ENCODE results near the gene PACS2.
"Not testable (repeated sequence)": the region's sequence is repeated elsewhere in the genome, so short reads cannot be mapped to it uniquely, and the experiment has no call there.

The PACS2 gene

DNA sequence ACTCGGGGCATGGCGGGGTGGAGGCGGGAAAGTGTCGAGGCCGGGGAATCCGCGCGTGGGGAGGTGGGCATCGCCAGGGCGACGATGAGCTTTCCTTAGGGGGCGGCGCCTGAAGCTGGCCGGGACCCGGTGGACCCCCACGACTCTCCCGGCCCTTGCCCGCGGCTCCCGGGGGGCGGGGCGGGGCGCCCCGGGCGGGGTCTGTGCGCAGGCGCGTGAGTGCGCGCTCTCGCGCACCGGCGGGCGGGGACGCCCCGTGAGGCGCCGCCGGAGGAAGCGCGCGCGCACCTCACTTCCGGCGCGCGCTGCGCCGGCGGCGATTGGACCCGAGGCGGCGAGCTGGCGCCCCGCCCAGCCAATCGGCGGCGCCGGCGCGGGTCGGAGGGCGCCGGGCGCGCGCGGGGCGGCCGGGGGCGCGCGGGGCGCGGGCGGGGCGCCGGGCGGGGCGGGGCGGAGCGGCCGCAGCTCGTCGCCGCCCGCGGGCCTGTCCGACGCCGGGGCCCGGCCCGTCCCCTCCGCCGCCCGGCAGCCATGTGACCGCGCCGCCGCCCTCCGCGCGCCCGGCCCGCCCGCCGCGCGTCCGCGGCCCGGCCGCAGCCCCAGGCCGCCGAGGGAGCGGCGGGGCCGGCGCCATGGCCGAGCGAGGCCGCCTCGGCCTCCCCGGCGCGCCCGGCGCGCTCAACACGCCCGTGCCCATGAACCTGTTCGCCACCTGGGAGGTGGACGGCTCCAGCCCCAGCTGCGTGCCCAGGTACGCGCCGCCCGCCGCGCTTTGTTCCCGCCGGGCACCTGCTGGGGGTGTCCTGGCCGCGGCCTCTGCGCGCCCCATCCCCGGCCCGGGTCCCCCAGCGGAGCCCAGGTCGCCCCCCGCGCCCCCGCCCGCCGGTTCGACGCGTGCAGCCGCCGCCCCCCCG, at the start of gene PACS2:
Gene PACS2 (plus strand): TSS at position 462 of the 914 bp plus-strand sequence. CDS start 171 bp downstream, at position 633.
- peak; percentile 85 for DNase-seq

DNA sequence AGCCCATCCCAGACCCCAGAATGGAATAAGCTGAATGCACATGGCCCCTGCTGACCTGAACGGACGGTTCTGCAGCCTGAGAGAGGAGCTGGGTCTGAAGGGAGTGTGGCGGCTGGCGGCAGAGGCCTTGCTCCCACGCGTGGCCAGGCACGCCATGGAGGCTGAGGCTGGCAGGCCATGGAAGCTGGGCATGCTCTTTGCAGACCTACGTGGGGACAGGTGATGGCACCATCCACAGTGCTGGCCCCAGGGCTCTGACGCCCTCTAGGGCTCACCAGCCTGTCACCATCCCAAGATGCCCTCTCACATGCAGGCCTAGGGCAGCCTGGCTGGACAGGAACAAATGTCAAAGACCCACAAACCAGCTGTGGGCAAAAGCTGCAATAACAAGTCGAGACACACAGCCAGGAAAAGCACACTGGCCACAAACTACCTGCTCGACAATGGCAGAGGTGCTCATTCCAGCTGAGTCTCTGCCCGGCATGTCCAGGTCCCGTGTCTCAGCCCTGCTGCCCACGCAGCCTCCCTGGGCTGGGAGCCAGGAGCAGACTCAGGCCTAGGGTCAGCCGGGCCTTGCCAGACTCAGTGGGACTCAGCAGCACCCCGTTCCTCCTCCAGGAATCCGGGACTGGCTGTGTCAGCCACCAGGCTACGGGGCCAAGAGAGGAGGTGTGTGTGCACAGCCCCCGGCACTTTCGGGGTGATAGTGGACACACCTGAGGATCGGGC, 46.6 kb upstream of the PACS2 start:
- no peak for DNase-seq

GRCh38 chr14:105268736-105269354, 45.7 kb upstream of the PACS2 start:
- DNase-seq: no peak

GRCh38 chr14:105269405-105269804, 45.1 kb upstream of the PACS2 start:
- no peak for DNase-seq

GRCh38 chr14:105271224-105271890, 43.2 kb upstream of the PACS2 start:
- DNase-seq: no peak

DNA sequence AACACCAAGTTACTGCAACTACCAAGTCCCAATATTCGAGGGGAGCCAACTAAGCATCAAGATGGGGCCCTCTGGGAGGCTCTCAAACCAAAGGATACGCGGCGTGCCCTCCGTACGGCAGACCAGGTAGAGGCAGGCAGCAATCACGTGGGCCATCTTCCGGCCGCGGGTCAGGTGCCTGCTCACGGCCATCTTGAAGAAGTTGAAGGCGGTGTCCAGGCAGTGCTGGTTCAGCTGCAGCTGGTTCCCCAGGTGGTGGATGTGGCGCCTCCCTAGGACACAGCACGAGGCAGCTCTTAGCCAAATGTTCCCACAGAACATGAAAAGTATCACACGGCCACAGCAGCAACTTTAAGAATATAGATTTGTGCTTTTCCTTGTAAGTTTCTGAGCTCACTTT, 41.9 kb upstream of the PACS2 start:
- no peak for DNase-seq

GRCh38 chr14:105273062-105273461, 41.5 kb upstream of the PACS2 start:
- DNase-seq: no peak

GRCh38 chr14:105274637-105275036, 39.9 kb upstream of the PACS2 start:
- no peak for DNase-seq

DNA sequence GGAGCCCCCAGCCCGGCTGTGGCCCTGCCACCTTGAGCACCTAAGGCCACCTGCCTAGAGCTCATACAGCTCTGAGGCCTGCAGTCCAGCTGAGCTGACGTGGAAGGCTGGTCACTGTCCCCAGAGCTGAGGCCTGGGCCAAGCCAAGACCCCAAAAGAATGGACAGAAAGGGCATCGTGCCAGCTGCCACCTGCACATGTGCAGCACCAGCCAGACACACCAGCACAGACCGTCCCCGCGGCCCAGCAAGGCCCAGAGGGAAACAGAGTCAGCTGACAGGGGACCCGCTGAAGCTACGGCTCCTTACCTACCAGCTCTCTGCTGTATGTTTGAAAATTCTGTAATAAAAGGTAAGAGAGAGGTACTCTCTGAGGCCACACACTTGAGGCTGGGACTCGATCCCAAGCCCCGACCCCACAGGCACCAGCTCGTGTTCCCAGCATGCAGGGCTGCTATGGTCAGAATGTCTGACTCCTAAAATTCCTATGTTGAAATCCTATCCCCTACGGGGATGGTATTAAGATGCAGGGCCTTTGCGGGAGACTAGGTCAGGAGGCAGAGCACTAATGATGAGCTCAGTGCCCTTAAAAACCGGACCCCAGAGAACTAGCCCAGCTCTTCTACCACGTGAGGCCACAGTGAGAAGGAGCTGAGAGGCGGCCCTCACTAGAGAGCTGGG, 39.1 kb upstream of the PACS2 start:
- DNase-seq: no peak

- not testable (repeated sequence) for DNase-seq
Measured at GRCh38 chr14:105277448-105277847, 37.1 kb upstream of the PACS2 start.

- no peak for DNase-seq
Measured at GRCh38 chr14:105279642-105280361, 34.7 kb upstream of the PACS2 start.

- no peak for DNase-seq
Measured at GRCh38 chr14:105280525-105280924, 34.0 kb upstream of the PACS2 start.

GRCh38 chr14:105281371-105282097, 33.0 kb upstream of the PACS2 start:
- DNase-seq: peak; percentile 52

DNA sequence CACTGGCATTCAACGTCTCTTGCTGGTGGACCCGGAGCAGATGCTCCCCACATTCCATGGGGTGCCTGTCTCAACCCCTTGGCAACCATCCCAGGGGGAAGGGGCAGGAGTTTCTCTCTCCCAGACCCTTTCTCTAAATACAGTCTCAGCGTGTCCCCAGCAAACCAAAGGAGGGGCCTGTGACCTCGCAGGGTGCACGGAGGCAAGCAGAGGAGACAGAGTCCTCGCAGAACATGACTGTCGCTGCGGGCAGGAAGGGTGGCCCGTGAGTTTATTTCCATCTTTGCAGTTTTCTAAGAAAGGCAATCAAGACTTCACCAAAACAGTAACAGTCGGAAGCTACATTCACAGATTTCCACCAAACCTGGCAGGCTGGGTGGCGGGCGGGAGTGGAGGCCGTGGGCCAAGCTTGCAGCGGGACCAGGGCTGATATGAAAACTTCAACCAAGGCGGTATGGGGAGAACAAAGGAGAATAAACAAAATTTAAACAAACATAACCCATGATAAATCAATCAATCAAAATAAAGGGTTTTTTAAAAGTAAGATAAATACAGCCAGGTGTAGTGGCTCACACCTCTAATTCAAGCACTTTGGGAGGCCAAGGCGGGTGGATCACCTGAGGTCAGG, 32.3 kb upstream of the PACS2 start:
- DNase-seq: no peak

- DNase-seq: no peak
Measured at GRCh38 chr14:105283028-105283427, 31.5 kb upstream of the PACS2 start.

DNA sequence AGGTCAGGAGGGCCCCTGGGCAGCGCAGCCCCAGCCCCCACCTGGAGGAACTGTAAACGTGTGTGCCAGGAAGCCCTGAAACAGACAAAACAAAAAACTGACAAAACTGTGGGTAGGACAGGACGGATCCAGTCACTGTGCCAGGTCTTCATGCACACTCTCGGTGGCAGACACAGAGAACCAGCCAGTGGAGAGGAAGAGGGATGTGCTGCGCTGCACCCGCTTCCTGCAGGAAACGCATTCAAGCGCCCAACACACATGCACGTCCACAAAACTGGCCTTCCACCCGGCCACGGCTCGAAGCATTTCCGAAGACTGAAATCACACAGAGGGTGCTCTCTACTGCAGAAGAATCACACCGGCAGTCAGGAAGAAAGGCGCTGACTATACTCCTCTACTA, 30.6 kb upstream of the PACS2 start:
- DNase-seq: peak; percentile 33

- no peak for DNase-seq
Measured at GRCh38 chr14:105285174-105285573, 29.4 kb upstream of the PACS2 start.

DNA sequence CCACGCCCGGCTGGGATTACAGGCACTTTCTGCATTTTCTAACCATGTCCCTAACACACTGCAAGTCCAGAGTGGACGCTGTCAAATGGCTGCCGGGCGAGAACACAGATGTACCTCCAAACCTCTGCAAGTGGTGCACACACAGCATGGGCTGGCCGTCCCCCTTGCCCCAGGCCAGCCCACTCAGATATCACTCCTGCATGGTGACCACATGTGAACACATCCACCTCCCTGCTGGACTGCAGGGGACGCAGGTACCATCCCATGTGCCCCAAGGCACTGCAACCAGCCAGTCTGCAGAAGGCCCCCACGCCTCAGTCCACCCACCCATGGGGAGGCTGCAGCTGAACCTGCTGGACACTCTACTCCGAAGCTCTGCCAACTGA, 27.8 kb upstream of the PACS2 start:
- DNase-seq: no peak

DNA sequence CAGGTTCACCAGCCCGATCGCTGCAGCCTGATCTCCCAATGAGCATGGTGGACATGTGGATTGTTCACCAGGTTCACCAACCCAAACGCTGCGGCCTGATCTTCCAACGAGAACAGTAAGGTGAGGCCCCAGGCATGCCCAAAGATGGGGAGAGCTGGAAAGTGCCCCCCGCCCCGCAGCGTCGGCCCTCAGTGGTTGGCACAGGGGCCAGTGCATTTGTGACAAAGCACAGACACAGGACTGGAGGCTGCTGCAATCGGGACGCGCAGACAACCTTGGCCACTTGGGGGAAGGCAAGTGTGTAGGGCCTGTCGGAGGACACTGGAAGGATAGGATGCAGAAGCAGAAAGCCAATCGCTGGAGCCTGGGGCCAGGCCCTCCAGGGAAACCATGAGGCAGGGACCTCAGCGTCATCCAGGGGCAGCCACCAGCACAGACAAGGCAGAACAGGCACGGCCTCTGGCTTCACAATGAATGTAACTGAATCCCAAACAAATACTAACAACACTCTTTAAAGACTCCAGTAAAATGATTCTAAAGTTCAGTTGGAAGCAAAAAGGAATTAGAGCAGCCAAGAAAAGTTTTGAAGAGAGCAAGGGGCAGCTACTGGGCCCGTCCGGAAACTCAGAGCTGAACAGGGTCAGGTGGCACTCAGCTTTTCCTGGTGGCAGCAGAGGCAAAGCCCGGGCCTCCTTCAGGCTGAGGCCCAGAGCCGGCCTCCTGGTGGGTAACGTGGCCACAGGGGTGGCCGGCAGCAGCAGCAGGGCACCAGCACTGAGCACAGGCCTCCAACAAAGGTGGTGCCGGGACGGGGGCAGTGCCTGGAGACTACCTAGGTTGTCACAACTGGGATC, 27.1 kb upstream of the PACS2 start:
- DNase-seq: no peak

Data from CD4-positive, alpha-beta T cell treated with Interleukin-17A for 4 hours (primary cell).